Measurements from ENCODE around the gene CBL. TPM values are rescaled to one million over a fixed set of nuclear protein-coding genes. Genes with fewer than 3 reads are reported as not detected.
A peak's percentile ranks its signal among the peaks of the same experiment; 100 is the strongest.
"Not testable (repeated sequence)": the region's sequence is repeated elsewhere in the genome, so short reads cannot be mapped to it uniquely, and the experiment has no call there.

Gene CBL
- 30.4 TPM for total RNA-seq
- long read RNA-seq, partial matches to known transcripts, result 8 of 27 reads
- long read RNA-seq, other reads (novel, unspliced or antisense), result 19 of 27 reads

GRCh38 chr11:119205574-119206510 lies at the start of gene CBL:
Gene CBL (plus strand): TSS chr11:119206339. CDS start chr11:119206418, 79 bp downstream.
- peak; percentile 99 for DNase-seq (ENCODE audit: low spot score)

GRCh38 chr11:119156496-119156895 lies 49.6 kb upstream of the CBL start:
- no peak for DNase-seq (ENCODE audit: low spot score)

DNA sequence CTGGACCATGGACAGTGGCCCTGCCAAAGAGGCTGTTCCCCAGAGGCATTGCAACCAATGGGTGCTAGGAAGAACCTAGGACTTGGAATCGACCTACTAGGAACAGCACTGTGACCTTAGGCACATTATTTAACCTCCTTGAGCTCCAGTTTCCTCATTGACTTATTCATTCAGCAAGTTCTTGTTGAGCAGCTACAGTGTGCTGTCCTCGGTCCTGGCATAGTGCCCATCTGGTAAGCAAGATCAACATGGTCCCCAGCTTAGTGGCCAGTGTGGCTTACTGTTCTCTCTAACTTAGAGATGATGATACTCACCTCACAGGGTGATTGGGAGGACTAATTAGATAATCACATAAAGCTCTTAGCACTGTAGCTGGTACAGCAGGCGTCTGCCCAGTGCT lies 49.1 kb upstream of the CBL start:
- DNase-seq (ENCODE audit: low spot score), result no peak

DNA sequence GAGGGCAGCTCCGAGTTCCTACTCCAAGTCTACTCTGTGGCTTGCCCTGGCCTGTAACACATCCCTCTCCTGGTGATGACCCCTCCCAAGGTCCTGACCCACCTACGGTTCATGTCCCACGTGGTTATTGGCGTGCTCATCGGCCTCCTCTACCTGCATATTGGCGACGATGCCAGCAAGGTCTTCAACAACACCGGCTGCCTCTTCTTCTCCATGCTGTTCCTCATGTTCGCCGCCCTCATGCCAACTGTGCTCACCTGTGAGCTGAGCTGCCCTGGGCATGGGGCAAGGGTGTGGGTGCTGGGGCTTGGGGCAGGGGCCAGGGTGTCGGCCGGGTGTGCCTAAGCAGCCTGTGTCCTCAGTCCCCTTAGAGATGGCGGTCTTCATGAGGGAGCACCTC lies 47.7 kb upstream of the CBL start:
- DNase-seq (ENCODE audit: low spot score), result no peak

DNA sequence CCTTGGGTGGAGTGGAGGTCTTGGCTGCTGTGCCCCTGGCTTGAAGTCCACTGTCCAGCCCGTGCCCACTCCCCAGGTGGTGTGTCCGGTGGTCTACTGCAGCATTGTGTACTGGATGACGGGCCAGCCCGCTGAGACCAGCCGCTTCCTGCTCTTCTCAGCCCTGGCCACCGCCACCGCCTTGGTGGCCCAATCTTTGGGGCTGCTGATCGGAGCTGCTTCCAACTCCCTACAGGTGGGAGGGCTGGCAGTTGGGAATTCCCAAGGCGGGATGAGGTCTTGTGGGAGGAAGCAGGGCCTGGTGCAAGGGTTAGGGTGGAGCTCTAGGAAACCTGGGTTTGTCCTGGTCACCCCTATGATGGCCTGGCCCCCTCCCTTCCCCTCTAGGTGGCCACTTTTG lies 46.0 kb upstream of the CBL start:
- DNase-seq (ENCODE audit: low spot score), result no peak

GRCh38 chr11:119161871-119162270 lies 44.3 kb upstream of the CBL start:
- DNase-seq (ENCODE audit: low spot score), result no peak

DNA sequence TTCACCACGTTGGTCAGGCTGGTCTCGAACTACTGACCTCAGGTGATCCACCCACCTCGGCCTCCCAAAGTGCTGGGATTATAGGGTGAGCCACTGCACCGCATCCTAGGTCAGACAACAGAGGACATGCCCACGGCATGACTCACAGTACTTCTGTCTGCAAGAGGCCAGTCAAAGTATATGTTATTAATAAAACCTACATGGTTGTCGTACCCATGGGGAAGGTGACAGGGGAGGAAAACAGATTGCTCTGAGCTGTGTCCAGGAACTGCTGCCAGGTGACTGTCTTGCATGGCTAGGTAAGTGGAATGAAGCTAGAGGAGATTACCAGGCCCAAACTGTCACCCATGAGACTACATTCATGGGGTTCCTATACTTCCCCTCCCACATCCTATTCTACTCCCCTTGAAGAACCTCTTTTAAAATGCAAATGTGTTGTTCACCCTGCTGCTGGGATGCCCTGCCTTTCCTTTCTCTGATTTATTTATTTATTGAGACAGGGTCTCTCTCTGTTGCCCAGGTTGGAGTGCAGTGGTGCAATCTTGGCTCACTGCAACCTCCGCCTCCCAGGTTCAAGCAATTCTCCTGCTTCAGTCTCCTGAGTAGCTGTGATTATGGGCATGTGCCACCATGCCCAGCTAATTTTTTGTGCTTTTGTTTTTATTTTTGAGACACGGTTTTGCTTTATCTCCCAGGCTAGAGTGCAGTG lies 39.6 kb upstream of the CBL start:
- DNase-seq (ENCODE audit: low spot score), result no peak

GRCh38 chr11:119167077-119167458 lies 39.1 kb upstream of the CBL start:
- not testable (repeated sequence) for DNase-seq (ENCODE audit: low spot score)

DNA sequence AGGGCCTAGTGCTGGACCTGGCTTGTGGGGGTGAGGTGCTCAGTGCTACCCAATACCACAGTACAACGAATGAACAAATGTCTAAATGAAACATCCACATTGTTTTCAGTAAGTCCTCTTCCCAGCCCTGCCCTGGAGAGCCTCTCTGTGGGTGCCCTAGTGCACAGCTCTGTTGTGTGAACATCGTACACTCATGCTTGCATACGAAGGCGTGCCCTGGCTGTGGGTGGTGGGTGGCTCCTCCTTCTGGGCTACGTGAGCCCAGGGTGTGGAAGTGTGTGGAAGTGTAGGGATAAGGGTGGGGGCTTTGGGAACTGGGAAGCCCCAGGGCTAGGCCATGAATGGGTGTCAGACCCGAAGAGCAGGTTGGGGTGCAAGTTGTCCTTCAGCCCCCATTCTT lies 38.2 kb upstream of the CBL start:
- DNase-seq (ENCODE audit: low spot score), result no peak

GRCh38 chr11:119168471-119169281 lies 37.5 kb upstream of the CBL start, which contains the start of gene NLRX1:
Gene NLRX1 (plus strand): TSS chr11:119168725. CDS start chr11:119171404, 2,679 bp downstream.
- peak; percentile 95 for DNase-seq (ENCODE audit: low spot score)

DNA sequence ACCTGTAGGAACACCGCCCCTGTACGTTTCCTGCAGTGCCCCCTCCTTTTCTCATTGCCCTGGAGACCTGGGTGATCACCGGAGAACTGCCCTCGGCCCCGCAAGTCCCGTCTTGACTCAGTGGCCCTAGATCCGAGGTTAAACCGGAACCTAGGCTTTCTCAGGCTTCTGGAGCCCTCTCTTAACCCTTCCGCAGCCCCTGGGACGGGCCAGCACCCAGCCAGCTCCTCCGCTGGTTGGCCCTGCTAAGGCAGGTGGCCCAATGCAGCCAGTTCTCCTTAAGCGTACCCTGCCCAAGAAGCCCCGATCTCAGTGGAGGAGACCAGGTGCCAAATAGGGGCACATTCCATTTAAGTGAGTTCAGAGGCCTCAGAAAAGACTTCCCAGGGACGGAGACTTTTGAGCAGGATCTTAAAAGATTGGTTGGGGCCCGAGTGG lies 36.8 kb upstream of the CBL start:
- no peak for DNase-seq (ENCODE audit: low spot score)

- DNase-seq (ENCODE audit: low spot score), result no peak
These were observed 33.6 kb upstream of the CBL start for GRCh38 chr11:119172513-119172912.

GRCh38 chr11:119173453-119173852 lies 32.7 kb upstream of the CBL start:
- no peak for DNase-seq (ENCODE audit: low spot score)

GRCh38 chr11:119175493-119176077 lies 30.6 kb upstream of the CBL start:
- DNase-seq (ENCODE audit: low spot score), result no peak

- no peak for DNase-seq (ENCODE audit: low spot score)
These were observed 27.9 kb upstream of the CBL start for GRCh38 chr11:119178166-119178680.

- no peak for DNase-seq (ENCODE audit: low spot score)
These were observed 26.8 kb upstream of the CBL start for GRCh38 chr11:119179342-119179741.

DNA sequence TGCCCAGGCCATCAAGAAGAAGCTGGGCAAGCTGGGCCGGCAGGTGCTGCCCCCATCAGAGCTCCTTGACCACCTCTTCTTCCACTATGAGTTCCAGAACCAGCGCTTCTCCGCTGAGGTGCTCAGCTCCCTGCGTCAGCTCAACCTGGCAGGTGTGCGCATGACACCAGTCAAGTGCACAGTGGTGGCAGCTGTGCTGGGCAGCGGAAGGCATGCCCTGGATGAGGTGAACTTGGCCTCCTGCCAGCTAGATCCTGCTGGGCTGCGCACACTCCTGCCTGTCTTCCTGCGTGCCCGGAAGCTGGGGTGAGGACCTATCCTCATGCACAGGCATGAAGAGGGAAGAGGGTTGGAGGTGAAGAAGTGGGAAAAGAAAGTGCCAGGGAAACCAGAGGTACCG lies 26.2 kb upstream of the CBL start:
- DNase-seq (ENCODE audit: low spot score), result no peak

DNA sequence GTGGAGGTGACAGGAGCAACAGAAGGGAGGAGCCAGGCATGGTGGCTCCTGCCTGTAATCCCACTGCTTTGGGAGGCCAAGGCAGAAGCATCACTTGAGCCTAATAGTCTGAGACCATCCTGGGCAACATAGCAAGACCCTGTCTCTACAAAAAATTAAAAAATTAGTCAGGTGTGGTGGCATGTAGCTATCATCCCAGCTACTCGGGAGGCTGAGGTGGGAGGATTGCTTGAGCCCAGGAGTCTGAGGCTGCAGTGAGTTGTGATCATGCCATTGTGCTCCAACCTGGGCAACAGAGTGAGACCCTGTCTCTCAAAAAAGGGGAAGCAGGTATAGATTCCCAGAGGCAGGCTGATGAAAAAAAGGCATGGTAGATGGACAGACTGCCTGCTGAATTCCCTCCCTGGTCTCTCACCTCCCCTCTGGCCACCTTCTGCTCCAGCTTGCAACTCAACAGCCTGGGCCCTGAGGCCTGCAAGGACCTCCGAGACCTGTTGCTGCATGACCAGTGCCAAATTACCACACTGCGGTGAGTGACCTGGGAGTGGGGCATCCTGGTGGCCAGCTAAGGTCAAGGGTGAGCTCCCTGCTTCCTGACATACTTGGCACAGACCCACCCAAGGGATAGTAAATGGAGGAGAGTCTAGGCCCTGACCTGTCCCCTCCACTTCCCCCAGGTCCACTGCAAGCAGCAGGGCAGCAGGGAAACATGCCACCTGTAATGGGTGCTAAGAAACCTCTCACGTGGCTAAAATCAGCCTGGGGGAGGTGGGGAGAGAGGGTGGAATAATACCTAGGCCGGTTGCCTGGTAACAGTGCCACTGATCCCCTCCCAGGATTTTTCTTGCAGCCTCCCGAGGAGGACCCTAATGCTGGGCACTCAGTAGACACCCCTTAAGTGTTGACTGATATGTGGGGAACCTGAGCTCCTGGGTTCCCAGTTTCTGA lies 25.1 kb upstream of the CBL start:
- no peak for DNase-seq (ENCODE audit: low spot score)

- no peak for DNase-seq (ENCODE audit: low spot score)
These were observed 24.3 kb upstream of the CBL start for GRCh38 chr11:119181677-119182412.

All from mesenteric fat pad (tissue), 1 donor.